Measurements from ENCODE around the gene DIDO1.

DIDO1 gene

GRCh38 chr20:62944746-62945145, 18.4 kb upstream of the DIDO1 start:
- Histone ChIP-seq H3K27me3 (ENCODE audit: low read depth, low read length) (no peaks in the 10 kb centered on the region), H3K4me1 (ENCODE audit: control insufficient read depth in 1 of 2, insufficient read depth in 2 of 2, low read length in 2 of 2) (peaks cover under 1 to 7% of the 10 kb centered on the region in 2 donors), H3K9me3 (ENCODE audit: control insufficient read depth in 1 of 2, low read length in 2 of 2) (no peaks in the 10 kb centered on the region), H3K4me3 (ENCODE audit: low read depth in 1 of 2, low read length in 2 of 2) (no peak overlapping the region), H3K27ac (ENCODE audit: low read length) (no peak overlapping the region), H3K36me3 (ENCODE audit: control insufficient read depth in 1 of 2, insufficient read depth in 2 of 2, low read length in 2 of 2) (peaks cover 52 to 67% of the 10 kb centered on the region in 2 donors)

- peaks cover 7 to 13% of the 10 kb centered on the region in 2 donors for H3K4me1 ChIP-seq (ENCODE audit: control insufficient read depth in 1 of 2, insufficient read depth in 2 of 2, low read length in 2 of 2)
- H3K36me3 ChIP-seq (ENCODE audit: control insufficient read depth in 1 of 2, insufficient read depth in 2 of 2, low read length in 2 of 2) = peaks cover 51 to 67% of the 10 kb centered on the region in 2 donors
- no peak overlapping the region for H3K27ac ChIP-seq (ENCODE audit: low read length)
- no peaks in the 10 kb centered on the region for H3K9me3 ChIP-seq (ENCODE audit: control insufficient read depth in 1 of 2, low read length in 2 of 2)
- H3K4me3 ChIP-seq (ENCODE audit: low read depth in 1 of 2, low read length in 2 of 2) = no peak overlapping the region
- H3K27me3 ChIP-seq (ENCODE audit: low read depth, low read length) = no peaks in the 10 kb centered on the region
Observed at GRCh38 chr20:62944184-62944583, 17.9 kb upstream of the DIDO1 start.

DNA sequence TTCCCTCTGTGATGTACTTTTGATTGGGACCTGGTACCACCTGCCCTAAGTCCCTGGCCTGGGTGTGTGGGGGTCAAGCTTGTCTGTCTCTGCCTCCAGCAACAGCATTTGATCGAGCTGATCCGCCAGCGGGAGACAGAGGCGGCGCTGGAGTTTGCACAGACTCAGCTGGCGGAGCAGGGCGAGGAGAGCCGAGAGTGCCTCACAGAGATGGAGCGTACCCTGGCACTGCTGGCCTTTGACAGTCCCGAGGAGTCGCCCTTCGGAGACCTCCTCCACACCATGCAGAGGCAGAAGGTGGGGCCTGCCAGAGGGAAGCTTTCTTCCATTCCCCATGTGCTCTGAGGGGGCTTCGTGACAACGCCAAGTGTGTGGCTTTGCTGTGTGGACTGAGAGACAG, 17.1 kb upstream of the DIDO1 start:
- Histone ChIP-seq H3K27ac (ENCODE audit: low read length) (no peak overlapping the region), H3K4me1 (ENCODE audit: control insufficient read depth in 1 of 2, insufficient read depth in 2 of 2, low read length in 2 of 2) (peaks cover 9 to 18% of the 10 kb centered on the region in 2 donors), H3K4me3 (ENCODE audit: low read depth in 1 of 2, low read length in 2 of 2) (no peak overlapping the region), H3K36me3 (ENCODE audit: control insufficient read depth in 1 of 2, insufficient read depth in 2 of 2, low read length in 2 of 2) (peaks cover 47 to 62% of the 10 kb centered on the region in 2 donors), H3K27me3 (ENCODE audit: low read depth, low read length) (no peaks in the 10 kb centered on the region), H3K9me3 (ENCODE audit: control insufficient read depth in 1 of 2, low read length in 2 of 2) (no peaks in the 10 kb centered on the region)

DNA sequence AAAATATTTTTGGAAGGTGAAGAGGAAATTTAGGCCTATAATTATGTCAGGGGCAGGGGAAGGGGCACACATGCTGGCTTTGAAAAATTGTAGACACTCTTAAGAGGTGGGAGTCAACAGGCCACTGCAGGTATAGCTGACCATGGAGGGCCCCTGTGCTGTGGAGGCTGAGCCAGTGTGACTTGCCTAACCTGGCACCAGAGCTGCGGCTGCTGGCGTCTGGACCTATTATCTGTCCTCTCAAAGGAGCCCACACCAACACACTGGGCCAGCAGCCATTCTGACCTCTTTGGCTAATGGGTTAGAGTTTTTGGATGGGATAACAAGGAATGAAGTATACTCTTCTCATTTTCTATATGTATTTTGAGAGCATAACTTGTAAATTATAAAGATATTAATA, 16.2 kb upstream of the DIDO1 start:
- peaks cover 9 to 18% of the 10 kb centered on the region in 2 donors for H3K4me1 ChIP-seq (ENCODE audit: control insufficient read depth in 1 of 2, insufficient read depth in 2 of 2, low read length in 2 of 2)
- no peaks in the 10 kb centered on the region for H3K27me3 ChIP-seq (ENCODE audit: low read depth, low read length)
- H3K4me3 ChIP-seq (ENCODE audit: low read depth in 1 of 2, low read length in 2 of 2) = no peak overlapping the region
- peaks cover 41 to 59% of the 10 kb centered on the region in 2 donors for H3K36me3 ChIP-seq (ENCODE audit: control insufficient read depth in 1 of 2, insufficient read depth in 2 of 2, low read length in 2 of 2)
- no peaks in the 10 kb centered on the region for H3K9me3 ChIP-seq (ENCODE audit: control insufficient read depth in 1 of 2, low read length in 2 of 2)
- H3K27ac ChIP-seq (ENCODE audit: low read length) = no peak overlapping the region

DNA sequence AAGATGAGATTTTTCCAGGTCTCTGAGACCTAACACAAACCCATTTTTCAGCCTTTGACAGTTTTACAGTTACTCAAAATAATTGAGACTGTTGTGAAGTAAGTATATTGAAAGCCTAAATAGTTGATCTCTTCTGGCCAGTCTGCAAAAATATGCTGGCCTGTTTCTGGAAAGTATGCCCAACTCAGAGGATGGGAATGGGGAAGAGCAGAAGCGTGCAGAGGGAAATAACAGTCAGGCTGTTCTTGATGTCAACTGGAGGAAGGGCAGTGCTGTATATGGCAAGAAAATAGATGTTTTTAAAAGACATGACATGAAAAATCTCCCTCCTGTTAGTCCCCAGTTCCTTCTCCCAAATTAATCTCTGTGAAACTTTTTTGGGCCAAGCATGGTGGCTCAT, 15.5 kb upstream of the DIDO1 start:
- H3K36me3 ChIP-seq (ENCODE audit: control insufficient read depth in 1 of 2, insufficient read depth in 2 of 2, low read length in 2 of 2) = peaks cover 34 to 55% of the 10 kb centered on the region in 2 donors

DNA sequence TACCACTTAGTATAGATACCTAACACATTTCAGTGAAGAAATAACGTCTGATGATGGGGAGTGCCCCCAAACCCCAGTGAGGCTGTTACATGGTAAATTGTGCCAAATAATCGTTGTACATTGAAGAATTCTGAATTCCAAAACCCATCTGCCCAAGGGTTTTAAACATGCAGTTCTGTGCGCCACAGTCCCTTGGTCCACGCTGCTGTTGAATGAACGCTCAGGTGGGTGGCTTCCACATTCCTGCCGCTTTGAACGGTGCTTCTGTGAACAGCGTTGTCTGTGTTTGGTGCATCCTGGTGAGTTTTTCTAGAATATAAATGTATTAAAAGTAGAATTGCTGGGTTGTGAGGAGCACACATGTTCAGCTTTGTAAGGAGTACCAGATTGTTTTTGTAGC, 14.6 kb upstream of the DIDO1 start:
- Histone ChIP-seq H3K27ac (ENCODE audit: low read length) (no peak overlapping the region), H3K9me3 (ENCODE audit: control insufficient read depth in 1 of 2, low read length in 2 of 2) (no peaks in the 10 kb centered on the region), H3K4me3 (ENCODE audit: low read depth in 1 of 2, low read length in 2 of 2) (no peak overlapping the region), H3K4me1 (ENCODE audit: control insufficient read depth in 1 of 2, insufficient read depth in 2 of 2, low read length in 2 of 2) (peaks cover 9 to 30% of the 10 kb centered on the region in 2 donors), H3K36me3 (ENCODE audit: control insufficient read depth in 1 of 2, insufficient read depth in 2 of 2, low read length in 2 of 2) (peaks cover 26 to 46% of the 10 kb centered on the region in 2 donors), H3K27me3 (ENCODE audit: low read depth, low read length) (no peaks in the 10 kb centered on the region)

More for the DNA sequence above, 15.5 kb upstream of the DIDO1 start:
- H3K9me3 ChIP-seq (ENCODE audit: control insufficient read depth in 1 of 2, low read length in 2 of 2) = no peaks in the 10 kb centered on the region
- H3K27me3 ChIP-seq (ENCODE audit: low read depth, low read length) = no peaks in the 10 kb centered on the region
- peaks cover 9 to 21% of the 10 kb centered on the region in 2 donors for H3K4me1 ChIP-seq (ENCODE audit: control insufficient read depth in 1 of 2, insufficient read depth in 2 of 2, low read length in 2 of 2)
- H3K4me3 ChIP-seq (ENCODE audit: low read depth in 1 of 2, low read length in 2 of 2) = no peak overlapping the region
- H3K27ac ChIP-seq (ENCODE audit: low read length) = no peak overlapping the region

DNA sequence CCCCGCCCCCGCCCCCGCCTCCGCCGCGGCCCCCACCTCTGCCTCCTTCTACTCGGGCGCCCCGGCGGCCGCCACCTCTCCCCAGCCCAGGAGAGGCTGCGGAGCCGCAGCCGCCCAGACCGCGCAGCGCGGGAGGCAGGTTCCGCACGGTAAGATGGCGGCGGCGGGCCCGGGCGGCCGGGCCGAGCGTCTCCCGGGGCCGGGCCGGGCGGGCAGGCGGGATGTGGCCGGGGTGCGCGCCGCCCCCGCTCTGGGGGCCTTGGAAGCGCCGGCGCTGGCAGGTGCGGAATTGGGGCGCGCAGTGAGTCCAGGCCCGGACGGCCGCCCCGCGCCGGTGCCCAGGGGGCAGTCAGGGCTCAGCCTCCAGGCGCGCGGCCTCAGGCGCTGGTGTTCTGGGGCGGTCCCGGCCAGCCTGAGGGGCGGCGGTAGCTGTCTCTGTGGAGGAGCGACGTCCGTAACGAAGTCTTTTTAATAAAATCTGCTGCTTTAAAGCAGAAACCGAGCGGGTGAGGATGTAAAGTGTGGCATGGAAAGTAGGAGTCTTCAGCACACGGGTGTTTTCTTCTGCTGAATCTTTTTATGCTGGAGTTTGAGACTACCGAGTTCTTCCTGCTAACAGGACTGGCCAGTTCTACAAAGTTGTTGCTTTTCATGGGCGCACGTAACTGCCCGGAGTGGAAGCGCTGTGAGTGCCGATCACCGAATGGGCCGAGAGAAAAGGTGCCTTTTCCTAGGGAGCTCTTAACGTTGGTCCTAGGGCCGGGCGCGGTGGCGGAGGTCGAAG, 12.0 kb upstream of the DIDO1 start, which contains the start of gene GID8:
Gene GID8 (plus strand): TSS at position 43 of the 784 bp plus-strand sequence. CDS start 3,356 bp downstream, outside the sequence.
- Histone ChIP-seq H3K4me1 (ENCODE audit: control insufficient read depth in 1 of 2, insufficient read depth in 2 of 2, low read length in 2 of 2) (peaks cover 9 to 47% of the 10 kb centered on the region in 2 donors), H3K36me3 (ENCODE audit: control insufficient read depth in 1 of 2, insufficient read depth in 2 of 2, low read length in 2 of 2) (peaks cover 11 to 26% of the 10 kb centered on the region in 2 donors), H3K4me3 (ENCODE audit: low read depth in 1 of 2, low read length in 2 of 2) (peak within 1 kb of the TSS; percentile 93 to 95), H3K27ac (ENCODE audit: low read length) (peak within 1 kb of the TSS; percentile 87), H3K9me3 (ENCODE audit: control insufficient read depth in 1 of 2, low read length in 2 of 2) (no peaks in the 10 kb centered on the region), H3K27me3 (ENCODE audit: low read depth, low read length) (no peaks in the 10 kb centered on the region)

- peaks cover 9 to 47% of the 10 kb centered on the region in 2 donors for H3K4me1 ChIP-seq (ENCODE audit: control insufficient read depth in 1 of 2, insufficient read depth in 2 of 2, low read length in 2 of 2)
- H3K36me3 ChIP-seq (ENCODE audit: control insufficient read depth in 1 of 2, insufficient read depth in 2 of 2, low read length in 2 of 2) = peaks cover 10 to 22% of the 10 kb centered on the region in 2 donors
- peak overlapping the region; percentile 83 for H3K27ac ChIP-seq (ENCODE audit: low read length)
- no peaks in the 10 kb centered on the region for H3K27me3 ChIP-seq (ENCODE audit: low read depth, low read length)
- no peaks in the 10 kb centered on the region for H3K9me3 ChIP-seq (ENCODE audit: control insufficient read depth in 1 of 2, low read length in 2 of 2)
- peak overlapping the region; percentile 77 to 95 for H3K4me3 ChIP-seq (ENCODE audit: low read depth in 1 of 2, low read length in 2 of 2)
Observed at GRCh38 chr20:62937268-62938104, 11.2 kb upstream of the DIDO1 start.

DNA sequence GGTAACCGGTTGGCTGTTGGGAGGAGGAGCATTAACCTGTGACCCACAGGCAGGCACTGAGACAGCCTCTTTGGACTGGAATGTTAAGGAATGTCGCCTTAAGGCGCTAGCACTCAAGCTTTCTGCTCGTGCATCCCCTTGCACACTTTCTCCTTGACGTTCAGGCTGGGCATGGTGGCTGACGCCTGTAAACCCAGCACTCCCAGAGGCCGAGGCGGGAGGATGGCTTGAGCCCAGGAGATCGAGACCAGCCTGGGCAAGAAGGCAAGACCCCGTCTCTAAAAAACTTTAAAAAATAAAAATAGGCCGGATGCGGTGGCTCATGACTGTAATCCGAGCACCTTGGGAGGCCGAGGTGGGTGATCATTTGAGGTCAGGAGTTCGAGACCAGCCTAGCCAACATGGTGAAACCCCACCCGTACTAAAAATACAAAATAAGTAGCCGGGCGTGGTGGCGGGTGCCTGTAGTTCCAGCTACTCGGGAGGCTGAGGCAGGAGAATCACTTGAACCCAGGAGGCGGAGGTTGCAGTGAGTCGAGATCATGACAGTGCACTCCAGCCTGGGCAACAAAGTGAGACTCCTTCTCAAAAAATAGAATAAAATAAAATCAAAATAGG, 9.8 kb upstream of the DIDO1 start:
- H3K36me3 ChIP-seq (ENCODE audit: control insufficient read depth in 1 of 2, insufficient read depth in 2 of 2, low read length in 2 of 2) = peaks cover 5 to 14% of the 10 kb centered on the region in 2 donors
- no peaks in the 10 kb centered on the region for H3K9me3 ChIP-seq (ENCODE audit: control insufficient read depth in 1 of 2, low read length in 2 of 2)
- H3K4me1 ChIP-seq (ENCODE audit: control insufficient read depth in 1 of 2, insufficient read depth in 2 of 2, low read length in 2 of 2) = peaks cover 9 to 45% of the 10 kb centered on the region in 2 donors
- no peak overlapping the region for H3K27ac ChIP-seq (ENCODE audit: low read length)
- H3K4me3 ChIP-seq (ENCODE audit: low read depth in 1 of 2, low read length in 2 of 2) = peak overlapping the region in 1 of 2 donors; percentile 95
- H3K27me3 ChIP-seq (ENCODE audit: low read depth, low read length) = no peaks in the 10 kb centered on the region

GRCh38 chr20:62935204-62935967, 9.1 kb upstream of the DIDO1 start:
- no peak overlapping the region for H3K27ac ChIP-seq (ENCODE audit: low read length)
- H3K9me3 ChIP-seq (ENCODE audit: control insufficient read depth in 1 of 2, low read length in 2 of 2) = no peaks in the 10 kb centered on the region
- H3K4me1 ChIP-seq (ENCODE audit: control insufficient read depth in 1 of 2, insufficient read depth in 2 of 2, low read length in 2 of 2) = peaks cover 9 to 41% of the 10 kb centered on the region in 2 donors
- no peaks in the 10 kb centered on the region for H3K27me3 ChIP-seq (ENCODE audit: low read depth, low read length)
- H3K36me3 ChIP-seq (ENCODE audit: control insufficient read depth in 1 of 2, insufficient read depth in 2 of 2, low read length in 2 of 2) = peaks cover 5 to 10% of the 10 kb centered on the region in 2 donors
- H3K4me3 ChIP-seq (ENCODE audit: low read depth in 1 of 2, low read length in 2 of 2) = peak overlapping the region in 1 of 2 donors; percentile 95

Measured in muscle layer of duodenum (tissue), 2 donors.